ENCODE results near the gene RAB6B.
"Not testable (repeated sequence)": the region's sequence is repeated elsewhere in the genome, so short reads cannot be mapped to it uniquely, and the experiment has no call there.

The RAB6B gene

GRCh38 chr3:133797396-133798105, 98.1 kb downstream of the RAB6B start:
- no peak for TF ChIP-seq CTCF (IDR thresholded peaks at IDR 0.05; ENCODE audit: low read depth, low read length)
- DNase-seq (ENCODE audit: extremely low read depth, low read depth) = no peak

- DNase-seq (ENCODE audit: extremely low read depth, low read depth) = no peak
- no peak for TF ChIP-seq CTCF (IDR thresholded peaks at IDR 0.05; ENCODE audit: low read depth, low read length)
These were observed 103.4 kb downstream of the RAB6B start for GRCh38 chr3:133792171-133792763.

- no peak for TF ChIP-seq CTCF (IDR thresholded peaks at IDR 0.05; ENCODE audit: low read depth, low read length)
- DNase-seq (ENCODE audit: extremely low read depth, low read depth) = no peak
These were observed 107.7 kb downstream of the RAB6B start for GRCh38 chr3:133788024-133788423.

- TF ChIP-seq CTCF (IDR thresholded peaks at IDR 0.05; ENCODE audit: low read depth, low read length) = no peak
- no peak for DNase-seq (ENCODE audit: extremely low read depth, low read depth)
These were observed 111.9 kb downstream of the RAB6B start for GRCh38 chr3:133783762-133784161.

- DNase-seq (ENCODE audit: extremely low read depth, low read depth) = no peak
- no peak for TF ChIP-seq CTCF (IDR thresholded peaks at IDR 0.05; ENCODE audit: low read depth, low read length)
These were observed 113.2 kb downstream of the RAB6B start for GRCh38 chr3:133782454-133782853.

- DNase-seq (ENCODE audit: extremely low read depth, low read depth) = no peak
- no peak for TF ChIP-seq CTCF (IDR thresholded peaks at IDR 0.05; ENCODE audit: low read depth, low read length)
These were observed 114.1 kb downstream of the RAB6B start for GRCh38 chr3:133781570-133781969.

GRCh38 chr3:133780756-133781155, 114.9 kb downstream of the RAB6B start:
- not testable (repeated sequence) for DNase-seq (ENCODE audit: extremely low read depth, low read depth)
